GM23338 (cell line): ENCODE measurements around the gene CD14. TPM values are rescaled to one million over a fixed set of nuclear protein-coding genes. Genes with fewer than 3 reads are reported as not detected.
"Not testable (repeated sequence)": the region's sequence is repeated elsewhere in the genome, so short reads cannot be mapped to it uniquely, and the experiment has no call there.

Experiments used
- ATAC-seq: fragments of 200-7000 bp; cut with Tn5 transposase; 3 replicates; pipeline ENCODE4 v1.9.1; 2020
- DNase-seq: peaks from one replicate; pipeline ENCODE4 v3.0.0-alpha.2; 2015; ENCODE audit warnings: low spot score
- H2AFZ ChIP-seq: fragments of 200-600 bp; sonication (generic); 2 replicates; pipeline ENCODE4 v1.8.0; 2016; ENCODE audit warnings: antibody characterized with exemption, mild to moderate bottlenecking, moderate library complexity
- H3F3A ChIP-seq: fragments of 200-600 bp; sonication (generic); replicated peaks from 2 replicates; pipeline ENCODE4 v1.8.0; 2017; ENCODE audit warnings: antibody characterized with exemption, mixed run types, low read depth
- H3K27ac ChIP-seq: fragments of 200-600 bp; sonication (generic); 2 replicates; pipeline ENCODE4 v1.6.1; 2016; ENCODE audit warnings: low read depth
- H3K27me3 ChIP-seq: fragments of 200-600 bp; sonication (generic); 2 replicates; pipeline ENCODE4 v1.8.0; 2016; ENCODE audit warnings: mild to moderate bottlenecking, mixed run types, moderate library complexity; ENCODE audit not compliant: insufficient read depth
- H3K36me3 ChIP-seq: fragments of 200-600 bp; sonication (generic); 2 replicates; pipeline ENCODE4 v1.8.0; 2016; ENCODE audit warnings: mild to moderate bottlenecking; ENCODE audit not compliant: insufficient read depth
- H3K4me1 ChIP-seq: fragments of 200-600 bp; sonication (generic); 2 replicates; pipeline ENCODE4 v1.8.0; 2016; ENCODE audit warnings: mild to moderate bottlenecking, moderate library complexity; ENCODE audit not compliant: insufficient read depth
- H3K4me2 ChIP-seq: fragments of 200-600 bp; sonication (generic); 2 replicates; pipeline ENCODE4 v1.7.1; 2017; ENCODE audit warnings: mixed run types
- H3K4me3 ChIP-seq: fragments of 200-600 bp; sonication (generic); 2 replicates; pipeline ENCODE4 v1.6.1; 2016; ENCODE audit warnings: mixed run types
- H3K79me2 ChIP-seq: fragments of 200-600 bp; sonication (generic); replicated peaks from 2 replicates; pipeline ENCODE4 v1.8.0; 2017; ENCODE audit warnings: mild to moderate bottlenecking; ENCODE audit not compliant: insufficient read depth
- H3K9me2 ChIP-seq: fragments of 200-600 bp; sonication (generic); 2 replicates; pipeline ENCODE4 v1.8.0; 2017; ENCODE audit not compliant: insufficient read depth
- H4K20me1 ChIP-seq: fragments of 200-600 bp; sonication (generic); replicated peaks from 2 replicates; pipeline ENCODE4 v1.8.0; 2017; ENCODE audit warnings: mild to moderate bottlenecking; ENCODE audit not compliant: insufficient read depth
- H3K27ac Mint-ChIP-seq: 2 replicates; pipeline ENCODE4 v1.8.0; 2020; ENCODE audit warnings: inconsistent platforms, mild to moderate bottlenecking, moderate library complexity, mixed read lengths
- H3K27me3 Mint-ChIP-seq: 3 replicates; pipeline ENCODE4 v1.8.0; 2022; ENCODE audit warnings: low read depth, mild to moderate bottlenecking, moderate library complexity, mixed read lengths, inconsistent platforms; ENCODE audit not compliant: insufficient read depth, poor library complexity
- H3K36me3 Mint-ChIP-seq: 3 replicates; pipeline ENCODE4 v1.8.0; 2021; ENCODE audit warnings: low read depth, mild to moderate bottlenecking, inconsistent platforms, moderate library complexity, mixed read lengths
- H3K4me1 Mint-ChIP-seq: 3 replicates; pipeline ENCODE4 v1.8.0; 2020; ENCODE audit warnings: mild to moderate bottlenecking, inconsistent platforms, mixed read lengths
- H3K4me3 Mint-ChIP-seq: 3 replicates; pipeline ENCODE4 v1.8.0; 2021; ENCODE audit warnings: moderate library complexity, mild to moderate bottlenecking, inconsistent platforms, mixed read lengths
- H3K9me3 Mint-ChIP-seq: 3 replicates; pipeline ENCODE4 v1.8.0; 2020; ENCODE audit warnings: moderate library complexity, mild to moderate bottlenecking, inconsistent platforms, mixed read lengths
- CREB1 ChIP-seq: fragments of 250-450 bp; sonication (Bioruptor Pico); IDR thresholded peaks from 2 replicates; pipeline ENCODE4 v1.5.0; 2020; ENCODE audit warnings: low read depth, mild to moderate bottlenecking, moderate library complexity
- EZH2 ChIP-seq: fragments of 200-600 bp; sonication (generic); IDR thresholded peaks from one replicate; pipeline ENCODE4 v1.8.0; 2017; ENCODE audit warnings: antibody characterized with exemption, mild to moderate bottlenecking, low read depth; ENCODE audit not compliant: unreplicated experiment
- EZH2phosphoT487 ChIP-seq: fragments of 200-600 bp; sonication (generic); IDR thresholded peaks from one replicate; pipeline ENCODE4 v1.8.1; 2018; ENCODE audit warnings: antibody characterized with exemption; ENCODE audit not compliant: unreplicated experiment
- POLR2AphosphoS5 ChIP-seq: IDR thresholded peaks from 2 replicates; pipeline ENCODE4 v1.6.1; 2016; ENCODE audit warnings: antibody characterized with exemption, low read depth
- STAT1 ChIP-seq: IDR thresholded peaks from one replicate; pipeline ENCODE4 v1.6.1; 2016; ENCODE audit warnings: antibody characterized with exemption; ENCODE audit not compliant: unreplicated experiment
- ZNF331 ChIP-seq: fragments of 250-450 bp; sonication (Bioruptor Pico); IDR thresholded peaks from 2 replicates; pipeline ENCODE4 v1.5.0; 2020; ENCODE audit warnings: low read depth, mild to moderate bottlenecking, moderate library complexity
- polyA plus RNA-seq: library from polyadenylated mRNA; unstranded; fragments of >200 nt; fragmentation: Nextera tagmentation; extraction: Ambion mirVana; gene quantifications from 2 replicates; pipeline ENCODE4 v1.2.1, GENCODE V29; 2016
- total RNA-seq: library from RNA; depleted of rRNA; stranded (reverse); fragments of >200 nt; shearing (Covaris generic); gene quantifications from 2 replicates; pipeline ENCODE4 v1.2.3, GENCODE V29; 2014
- TF ChIP-seq, protein P1 (sequence below): IDR thresholded peaks from one replicate; pipeline ENCODE4 v1.6.1; 2018; ENCODE audit warnings: antibody characterized with exemption; ENCODE audit not compliant: unreplicated experiment
- TF ChIP-seq, protein P2 (sequence below): fragments of 250-450 bp; sonication (Bioruptor Pico); IDR thresholded peaks from 2 replicates; pipeline ENCODE4 v1.5.0; 2020; ENCODE audit warnings: mild to moderate bottlenecking, moderate library complexity
- TF ChIP-seq, protein P3 (sequence below), 2 experiments: fragments of 200-600 bp in 1 of 2; sonication (generic) in 1 of 2; conservative IDR thresholded peaks; 2 replicates each; pipeline versions ENCODE4 v1.5.1 to v1.6.1; 2016 to 2017; ENCODE audit warnings: antibody characterized with exemption in 2 of 2, low read depth in 2 of 2, mild to moderate bottlenecking in 2 of 2, moderate library complexity in 1 of 2

Gene CD14
- total and polyA plus RNA-seq, 2 experiments from 2014 or later: not detected

DNA sequence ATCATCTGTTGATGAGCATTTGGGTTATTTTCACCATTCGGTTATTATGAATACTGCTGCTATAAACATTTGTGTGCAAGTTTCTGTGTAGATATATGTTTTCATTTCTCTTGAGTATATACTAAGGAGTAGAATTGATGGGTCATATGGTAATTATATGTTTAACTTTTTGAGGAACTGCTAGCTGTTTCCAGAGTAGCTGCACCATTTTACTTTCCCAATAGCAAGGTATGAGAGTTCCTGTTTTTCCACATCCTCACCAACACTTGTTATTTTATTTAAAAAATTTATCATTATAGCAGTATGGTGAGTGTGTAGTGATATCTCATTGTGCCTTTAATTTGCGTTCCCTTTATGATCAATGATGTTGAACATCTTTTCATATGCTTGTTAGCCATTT is 29.2 kb downstream of the CD14 start:
- Mint-ChIP-seq H3K4me3 (no peak overlapping the region), H3K27me3 (peaks cover 5% of the 10 kb centered on the region), H3K4me1 (no peaks in the 10 kb centered on the region), H3K9me3 (peaks cover 18% of the 10 kb centered on the region; the same call in 2 of the 3 replicates), H3K36me3 (no peaks in the 10 kb centered on the region), H3K27ac (no peak overlapping the region)
- Histone ChIP-seq H3K27me3 (no peaks in the 10 kb centered on the region), H4K20me1 (no peaks in the 10 kb centered on the region), H3K4me1 (no peaks in the 10 kb centered on the region), H3K27ac (no peak overlapping the region), H3F3A (no peaks in the 10 kb centered on the region), H3K4me2 (no peak overlapping the region), H3K79me2 (no peaks in the 10 kb centered on the region), H3K9me2 (no peaks in the 10 kb centered on the region), H3K36me3 (no peaks in the 10 kb centered on the region), H2AFZ (no peak overlapping the region), H3K4me3 (no peak overlapping the region)
- TF ChIP-seq, protein P1, sequence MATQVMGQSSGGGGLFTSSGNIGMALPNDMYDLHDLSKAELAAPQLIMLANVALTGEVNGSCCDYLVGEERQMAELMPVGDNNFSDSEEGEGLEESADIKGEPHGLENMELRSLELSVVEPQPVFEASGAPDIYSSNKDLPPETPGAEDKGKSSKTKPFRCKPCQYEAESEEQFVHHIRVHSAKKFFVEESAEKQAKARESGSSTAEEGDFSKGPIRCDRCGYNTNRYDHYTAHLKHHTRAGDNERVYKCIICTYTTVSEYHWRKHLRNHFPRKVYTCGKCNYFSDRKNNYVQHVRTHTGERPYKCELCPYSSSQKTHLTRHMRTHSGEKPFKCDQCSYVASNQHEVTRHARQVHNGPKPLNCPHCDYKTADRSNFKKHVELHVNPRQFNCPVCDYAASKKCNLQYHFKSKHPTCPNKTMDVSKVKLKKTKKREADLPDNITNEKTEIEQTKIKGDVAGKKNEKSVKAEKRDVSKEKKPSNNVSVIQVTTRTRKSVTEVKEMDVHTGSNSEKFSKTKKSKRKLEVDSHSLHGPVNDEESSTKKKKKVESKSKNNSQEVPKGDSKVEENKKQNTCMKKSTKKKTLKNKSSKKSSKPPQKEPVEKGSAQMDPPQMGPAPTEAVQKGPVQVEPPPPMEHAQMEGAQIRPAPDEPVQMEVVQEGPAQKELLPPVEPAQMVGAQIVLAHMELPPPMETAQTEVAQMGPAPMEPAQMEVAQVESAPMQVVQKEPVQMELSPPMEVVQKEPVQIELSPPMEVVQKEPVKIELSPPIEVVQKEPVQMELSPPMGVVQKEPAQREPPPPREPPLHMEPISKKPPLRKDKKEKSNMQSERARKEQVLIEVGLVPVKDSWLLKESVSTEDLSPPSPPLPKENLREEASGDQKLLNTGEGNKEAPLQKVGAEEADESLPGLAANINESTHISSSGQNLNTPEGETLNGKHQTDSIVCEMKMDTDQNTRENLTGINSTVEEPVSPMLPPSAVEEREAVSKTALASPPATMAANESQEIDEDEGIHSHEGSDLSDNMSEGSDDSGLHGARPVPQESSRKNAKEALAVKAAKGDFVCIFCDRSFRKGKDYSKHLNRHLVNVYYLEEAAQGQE: no peak
- TF ChIP-seq ZNF331: no peak
- TF ChIP-seq, protein P2, sequence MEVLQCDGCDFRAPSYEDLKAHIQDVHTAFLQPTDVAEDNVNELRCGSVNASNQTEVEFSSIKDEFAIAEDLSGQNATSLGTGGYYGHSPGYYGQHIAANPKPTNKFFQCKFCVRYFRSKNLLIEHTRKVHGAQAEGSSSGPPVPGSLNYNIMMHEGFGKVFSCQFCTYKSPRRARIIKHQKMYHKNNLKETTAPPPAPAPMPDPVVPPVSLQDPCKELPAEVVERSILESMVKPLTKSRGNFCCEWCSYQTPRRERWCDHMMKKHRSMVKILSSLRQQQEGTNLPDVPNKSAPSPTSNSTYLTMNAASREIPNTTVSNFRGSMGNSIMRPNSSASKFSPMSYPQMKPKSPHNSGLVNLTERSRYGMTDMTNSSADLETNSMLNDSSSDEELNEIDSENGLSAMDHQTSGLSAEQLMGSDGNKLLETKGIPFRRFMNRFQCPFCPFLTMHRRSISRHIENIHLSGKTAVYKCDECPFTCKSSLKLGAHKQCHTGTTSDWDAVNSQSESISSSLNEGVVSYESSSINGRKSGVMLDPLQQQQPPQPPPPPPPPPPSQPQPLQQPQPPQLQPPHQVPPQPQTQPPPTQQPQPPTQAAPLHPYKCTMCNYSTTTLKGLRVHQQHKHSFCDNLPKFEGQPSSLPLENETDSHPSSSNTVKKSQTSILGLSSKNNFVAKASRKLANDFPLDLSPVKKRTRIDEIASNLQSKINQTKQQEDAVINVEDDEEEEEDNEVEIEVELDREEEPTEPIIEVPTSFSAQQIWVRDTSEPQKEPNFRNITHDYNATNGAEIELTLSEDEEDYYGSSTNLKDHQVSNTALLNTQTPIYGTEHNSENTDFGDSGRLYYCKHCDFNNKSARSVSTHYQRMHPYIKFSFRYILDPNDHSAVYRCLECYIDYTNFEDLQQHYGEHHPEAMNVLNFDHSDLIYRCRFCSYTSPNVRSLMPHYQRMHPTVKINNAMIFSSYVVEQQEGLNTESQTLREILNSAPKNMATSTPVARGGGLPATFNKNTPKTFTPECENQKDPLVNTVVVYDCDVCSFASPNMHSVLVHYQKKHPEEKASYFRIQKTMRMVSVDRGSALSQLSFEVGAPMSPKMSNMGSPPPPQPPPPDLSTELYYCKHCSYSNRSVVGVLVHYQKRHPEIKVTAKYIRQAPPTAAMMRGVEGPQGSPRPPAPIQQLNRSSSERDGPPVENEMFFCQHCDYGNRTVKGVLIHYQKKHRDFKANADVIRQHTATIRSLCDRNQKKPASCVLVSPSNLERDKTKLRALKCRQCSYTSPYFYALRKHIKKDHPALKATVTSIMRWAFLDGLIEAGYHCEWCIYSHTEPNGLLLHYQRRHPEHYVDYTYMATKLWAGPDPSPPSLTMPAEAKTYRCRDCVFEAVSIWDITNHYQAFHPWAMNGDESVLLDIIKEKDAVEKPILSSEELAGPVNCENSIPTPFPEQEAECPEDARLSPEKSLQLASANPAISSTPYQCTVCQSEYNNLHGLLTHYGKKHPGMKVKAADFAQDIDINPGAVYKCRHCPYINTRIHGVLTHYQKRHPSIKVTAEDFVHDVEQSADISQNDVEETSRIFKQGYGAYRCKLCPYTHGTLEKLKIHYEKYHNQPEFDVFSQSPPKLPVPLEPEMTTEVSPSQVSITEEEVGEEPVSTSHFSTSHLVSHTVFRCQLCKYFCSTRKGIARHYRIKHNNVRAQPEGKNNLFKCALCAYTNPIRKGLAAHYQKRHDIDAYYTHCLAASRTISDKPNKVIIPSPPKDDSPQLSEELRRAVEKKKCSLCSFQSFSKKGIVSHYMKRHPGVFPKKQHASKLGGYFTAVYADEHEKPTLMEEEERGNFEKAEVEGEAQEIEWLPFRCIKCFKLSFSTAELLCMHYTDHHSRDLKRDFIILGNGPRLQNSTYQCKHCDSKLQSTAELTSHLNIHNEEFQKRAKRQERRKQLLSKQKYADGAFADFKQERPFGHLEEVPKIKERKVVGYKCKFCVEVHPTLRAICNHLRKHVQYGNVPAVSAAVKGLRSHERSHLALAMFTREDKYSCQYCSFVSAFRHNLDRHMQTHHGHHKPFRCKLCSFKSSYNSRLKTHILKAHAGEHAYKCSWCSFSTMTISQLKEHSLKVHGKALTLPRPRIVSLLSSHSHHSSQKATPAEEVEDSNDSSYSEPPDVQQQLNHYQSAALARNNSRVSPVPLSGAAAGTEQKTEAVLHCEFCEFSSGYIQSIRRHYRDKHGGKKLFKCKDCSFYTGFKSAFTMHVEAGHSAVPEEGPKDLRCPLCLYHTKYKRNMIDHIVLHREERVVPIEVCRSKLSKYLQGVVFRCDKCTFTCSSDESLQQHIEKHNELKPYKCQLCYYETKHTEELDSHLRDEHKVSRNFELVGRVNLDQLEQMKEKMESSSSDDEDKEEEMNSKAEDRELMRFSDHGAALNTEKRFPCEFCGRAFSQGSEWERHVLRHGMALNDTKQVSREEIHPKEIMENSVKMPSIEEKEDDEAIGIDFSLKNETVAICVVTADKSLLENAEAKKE (CRISPR knock-in tag): no peak
- TF ChIP-seq POLR2AphosphoS5: no peak
- TF ChIP-seq, protein P3, sequence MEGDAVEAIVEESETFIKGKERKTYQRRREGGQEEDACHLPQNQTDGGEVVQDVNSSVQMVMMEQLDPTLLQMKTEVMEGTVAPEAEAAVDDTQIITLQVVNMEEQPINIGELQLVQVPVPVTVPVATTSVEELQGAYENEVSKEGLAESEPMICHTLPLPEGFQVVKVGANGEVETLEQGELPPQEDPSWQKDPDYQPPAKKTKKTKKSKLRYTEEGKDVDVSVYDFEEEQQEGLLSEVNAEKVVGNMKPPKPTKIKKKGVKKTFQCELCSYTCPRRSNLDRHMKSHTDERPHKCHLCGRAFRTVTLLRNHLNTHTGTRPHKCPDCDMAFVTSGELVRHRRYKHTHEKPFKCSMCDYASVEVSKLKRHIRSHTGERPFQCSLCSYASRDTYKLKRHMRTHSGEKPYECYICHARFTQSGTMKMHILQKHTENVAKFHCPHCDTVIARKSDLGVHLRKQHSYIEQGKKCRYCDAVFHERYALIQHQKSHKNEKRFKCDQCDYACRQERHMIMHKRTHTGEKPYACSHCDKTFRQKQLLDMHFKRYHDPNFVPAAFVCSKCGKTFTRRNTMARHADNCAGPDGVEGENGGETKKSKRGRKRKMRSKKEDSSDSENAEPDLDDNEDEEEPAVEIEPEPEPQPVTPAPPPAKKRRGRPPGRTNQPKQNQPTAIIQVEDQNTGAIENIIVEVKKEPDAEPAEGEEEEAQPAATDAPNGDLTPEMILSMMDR (conservative IDR thresholded peaks at IDR 0.05; ENCODE audit: low read depth in 2 of 2): no peak
- TF ChIP-seq STAT1: no peak
- TF ChIP-seq EZH2phosphoT487: no peak
- TF ChIP-seq EZH2: no peak
- TF ChIP-seq CREB1 (CRISPR knock-in tag): no peak
- no peak for ATAC-seq
- DNase-seq: no peak

DNA sequence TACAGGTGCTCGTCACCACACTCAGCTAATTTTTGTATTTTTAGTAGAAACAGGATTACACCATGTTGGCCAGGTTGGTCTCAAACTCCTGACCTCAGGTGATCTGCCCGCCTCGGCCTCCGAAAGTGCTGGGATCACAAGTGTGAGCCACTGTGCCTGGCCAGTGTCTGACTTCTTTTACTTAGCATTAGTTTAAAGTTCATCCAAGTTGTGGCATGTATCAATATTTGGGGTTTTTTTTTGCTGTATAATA is 29.6 kb downstream of the CD14 start:
- not testable (repeated sequence) for H3K79me2 ChIP-seq, H4K20me1 ChIP-seq, H3K4me3 Mint-ChIP-seq, H2AFZ ChIP-seq, H3K4me1 Mint-ChIP-seq, H3K4me1 ChIP-seq, H3K4me2 ChIP-seq, ATAC-seq, H3F3A ChIP-seq, H3K27ac Mint-ChIP-seq, H3K4me3 ChIP-seq, H3K27me3 ChIP-seq, H3K27me3 Mint-ChIP-seq, H3K36me3 Mint-ChIP-seq, H3K27ac ChIP-seq, H3K9me2 ChIP-seq, DNase-seq, H3K36me3 ChIP-seq
- peaks cover 18% of the 10 kb centered on the region; the same call in 2 of the 3 replicates for H3K9me3 Mint-ChIP-seq
